HG03354 (cell line): Measurements from ENCODE around the gene DUS1L.

Experiments
- ATAC-seq: cut with Tn5 transposase; IDR thresholded peaks from one replicate; pipeline ENCODE4 v1.9.1; 2021; ENCODE audit warnings: mild to moderate bottlenecking; ENCODE audit not compliant: unreplicated experiment, poor library complexity, severe bottlenecking

Gene DUS1L

GRCh38 chr17:82079001-82079677 is 13.5 kb upstream of the DUS1L start:
- no peak for ATAC-seq

GRCh38 chr17:82078433-82078832 is 12.8 kb upstream of the DUS1L start:
- ATAC-seq, result no peak

DNA sequence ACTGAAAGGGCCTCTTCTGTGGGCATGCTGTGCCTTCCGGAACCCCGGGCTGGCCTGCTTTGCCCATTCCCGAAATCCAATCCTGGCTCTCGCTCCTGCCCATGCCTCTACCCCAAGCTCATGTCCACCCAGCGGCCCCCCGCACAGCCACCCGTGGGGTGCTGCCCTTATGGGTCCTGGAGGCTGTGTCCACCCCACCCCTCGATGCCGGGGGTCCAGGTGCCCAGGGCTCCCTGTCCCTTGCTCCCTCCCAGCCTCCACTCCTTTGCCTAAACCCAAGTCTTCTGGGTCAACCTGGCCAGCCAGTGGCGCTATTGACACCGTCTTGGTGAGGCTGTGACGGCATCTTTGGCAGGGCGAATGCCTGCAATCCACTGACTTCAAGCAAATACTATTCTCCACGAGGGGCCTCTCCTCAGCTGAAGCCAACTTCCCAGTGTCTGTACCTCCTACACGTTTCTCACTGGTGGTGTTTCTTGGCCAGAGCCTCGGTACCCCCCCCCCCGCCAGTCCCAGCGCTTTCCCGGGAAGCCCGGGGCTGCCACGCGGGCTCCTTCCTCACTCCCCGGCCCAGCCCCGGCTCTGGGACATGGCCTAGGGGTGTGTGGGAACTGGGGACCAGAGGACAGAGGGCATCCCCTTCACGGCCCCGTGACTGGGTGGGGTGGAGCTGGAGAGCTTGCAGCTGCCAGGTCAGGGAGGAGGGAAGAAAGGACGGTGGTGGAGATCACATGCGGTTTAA is 12.2 kb upstream of the DUS1L start:
- no peak for ATAC-seq

GRCh38 chr17:82076785-82077591 is 11.4 kb upstream of the DUS1L start:
- no peak for ATAC-seq

GRCh38 chr17:82076018-82076784 is 10.6 kb upstream of the DUS1L start:
- ATAC-seq, result no peak

- ATAC-seq, result no peak
Observed at GRCh38 chr17:82073446-82073845, 7.8 kb upstream of the DUS1L start.

DNA sequence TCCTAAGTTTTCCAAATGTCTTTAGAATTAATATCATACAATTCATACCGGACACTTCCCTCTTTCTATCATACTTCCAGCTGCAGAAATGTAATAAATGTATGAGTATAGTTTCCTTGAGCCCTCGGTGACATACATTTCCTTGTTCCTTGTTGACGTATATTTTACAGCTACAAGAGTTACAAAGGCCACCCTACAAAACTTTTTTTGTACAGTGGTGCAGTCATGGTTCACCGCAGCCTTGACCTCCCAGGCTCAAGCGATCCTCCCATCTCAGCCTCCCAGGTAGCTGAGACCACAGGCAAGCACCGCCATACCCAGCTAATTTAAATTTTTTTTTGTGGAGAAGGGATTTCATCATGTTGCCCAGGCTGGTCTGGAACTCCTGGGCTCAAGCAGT is 7.2 kb upstream of the DUS1L start:
- ATAC-seq, result no peak

DNA sequence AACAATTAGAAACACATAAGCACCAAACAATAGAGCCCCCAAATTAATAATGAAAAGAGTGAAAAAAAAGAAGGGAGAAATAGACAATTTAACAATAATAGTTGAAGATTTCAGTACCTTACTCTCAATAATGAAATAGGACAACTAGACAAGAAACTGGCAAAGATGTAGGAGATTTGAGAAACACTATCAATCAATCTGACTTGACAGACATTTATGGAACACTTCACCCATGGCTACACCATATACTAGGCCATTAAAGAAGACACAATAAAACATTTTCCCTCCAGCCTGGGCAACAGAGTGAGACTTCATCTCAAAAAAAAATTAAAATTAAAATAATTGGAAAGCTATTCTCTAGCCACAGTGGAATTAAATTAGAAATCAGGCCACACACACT is 5.0 kb upstream of the DUS1L start:
- no peak for ATAC-seq

GRCh38 chr17:82065193-82065637 is 389 bp downstream of the DUS1L start:
- ATAC-seq, result peak; percentile 31

- no peak for ATAC-seq
Observed at GRCh38 chr17:82064433-82065192, 991 bp downstream of the DUS1L start.

DNA sequence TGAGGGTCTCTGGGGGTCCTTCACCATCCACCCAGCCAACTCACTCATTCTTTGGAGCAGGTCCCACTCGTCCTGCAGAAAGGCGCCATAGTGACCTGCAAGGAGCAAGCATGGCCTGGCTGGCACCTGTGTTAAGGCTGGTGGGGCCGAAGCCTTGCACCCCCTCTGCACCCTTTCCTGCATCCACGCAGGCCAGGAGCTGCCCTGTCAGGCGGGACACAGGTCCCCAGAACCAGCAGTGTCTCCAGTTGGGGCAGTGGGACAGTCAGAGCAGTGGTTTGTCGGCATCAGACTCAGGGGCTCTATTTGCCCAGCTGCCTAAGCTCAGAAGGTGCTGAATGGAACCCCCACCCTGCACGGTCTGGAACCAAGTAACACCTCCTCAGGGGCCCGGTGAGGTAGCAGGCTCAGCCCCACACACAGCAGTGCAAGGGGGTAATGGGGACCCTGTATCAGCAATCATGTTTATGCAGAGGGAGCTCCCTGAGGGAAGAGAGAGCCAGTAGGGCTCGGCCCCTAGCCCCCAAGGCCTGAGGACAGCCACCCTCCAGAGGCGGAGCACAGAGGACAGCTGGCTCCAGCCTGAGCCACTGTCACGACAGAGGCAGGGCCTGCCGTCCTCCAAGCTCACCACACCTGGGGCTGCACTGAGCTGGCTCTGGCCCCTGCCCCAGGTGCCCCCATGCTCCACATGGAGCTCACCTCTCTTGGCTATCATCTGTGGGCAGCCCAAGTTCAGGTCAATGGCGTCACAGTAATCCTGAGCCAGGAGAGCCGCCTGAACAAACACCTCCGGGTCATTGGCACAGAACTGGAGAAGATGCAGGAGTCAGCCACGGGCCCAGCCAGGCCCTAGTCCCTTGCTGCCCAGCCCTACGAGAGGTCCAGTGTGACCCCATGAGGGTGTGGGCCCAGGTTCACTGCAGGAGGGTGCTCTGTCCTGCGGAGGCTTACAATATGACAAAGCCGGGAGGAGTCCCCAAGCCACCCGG is 1.9 kb downstream of the DUS1L start:
- ATAC-seq, result no peak

- ATAC-seq, result no peak
Observed at GRCh38 chr17:82062984-82063368, 2.6 kb downstream of the DUS1L start.

- no peak for ATAC-seq
Observed at GRCh38 chr17:82062076-82062983, 3.3 kb downstream of the DUS1L start.

DNA sequence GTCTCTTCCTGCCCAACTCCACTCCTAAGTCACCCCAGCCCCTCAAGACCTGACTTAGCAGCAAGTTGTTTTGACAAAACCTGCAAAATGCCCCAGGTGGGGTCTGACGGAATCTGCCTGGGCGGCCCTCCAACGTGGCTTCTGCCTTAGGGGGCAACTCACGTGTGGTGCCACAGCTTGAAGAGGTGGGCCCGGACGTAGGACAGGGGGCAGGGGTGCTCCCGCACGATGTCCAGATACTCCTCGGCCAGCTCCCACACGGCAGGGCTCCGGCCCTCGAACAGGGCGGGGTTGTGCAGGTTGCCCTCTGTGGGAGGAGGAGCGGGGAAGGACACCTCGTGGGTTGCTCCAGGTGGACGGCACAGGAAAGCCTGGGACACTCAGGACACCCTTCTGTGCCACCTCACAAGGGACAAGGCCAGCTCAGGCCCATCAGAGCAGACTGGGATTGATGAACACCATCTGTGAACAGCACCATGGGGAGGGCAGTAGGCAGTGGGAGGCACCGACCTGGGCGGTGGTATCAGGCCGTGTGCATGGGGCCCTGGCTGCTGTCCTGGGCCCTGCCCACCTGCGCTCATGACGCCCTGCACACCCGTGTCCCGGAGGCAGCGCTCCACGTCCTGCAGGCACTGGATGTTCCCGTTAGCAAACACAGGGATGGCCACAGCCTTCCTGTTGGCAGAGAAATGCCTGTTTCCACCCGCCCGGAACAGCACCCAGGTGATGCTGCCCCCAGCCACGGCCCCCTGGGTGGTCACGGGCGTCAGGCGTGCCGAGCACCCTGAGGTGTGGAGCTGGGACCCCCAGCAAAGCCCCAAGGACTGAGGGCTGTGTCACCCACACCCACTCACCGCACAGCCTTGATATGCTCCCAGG is 4.3 kb downstream of the DUS1L start:
- no peak for ATAC-seq

DNA sequence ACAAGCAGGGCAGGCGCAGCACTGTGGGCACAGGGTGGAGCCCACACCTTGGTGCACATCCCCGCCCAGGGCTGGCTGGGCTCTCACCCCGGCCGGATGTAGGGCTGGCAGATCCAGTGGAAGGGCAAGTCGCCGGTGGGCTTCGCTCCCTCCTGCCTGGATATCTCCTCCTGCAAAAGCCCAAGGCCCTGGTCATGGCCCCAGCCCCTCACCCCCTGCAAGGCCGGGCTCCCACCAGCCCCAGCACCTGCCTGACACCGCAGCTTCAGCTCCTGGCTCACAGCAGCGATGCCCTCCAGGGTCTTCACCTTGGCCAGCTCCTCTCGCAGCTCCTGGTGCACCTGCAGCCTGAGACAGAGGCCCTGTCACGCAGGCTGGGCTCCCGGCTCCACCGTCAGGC is 5.0 kb downstream of the DUS1L start:
- no peak for ATAC-seq

DNA sequence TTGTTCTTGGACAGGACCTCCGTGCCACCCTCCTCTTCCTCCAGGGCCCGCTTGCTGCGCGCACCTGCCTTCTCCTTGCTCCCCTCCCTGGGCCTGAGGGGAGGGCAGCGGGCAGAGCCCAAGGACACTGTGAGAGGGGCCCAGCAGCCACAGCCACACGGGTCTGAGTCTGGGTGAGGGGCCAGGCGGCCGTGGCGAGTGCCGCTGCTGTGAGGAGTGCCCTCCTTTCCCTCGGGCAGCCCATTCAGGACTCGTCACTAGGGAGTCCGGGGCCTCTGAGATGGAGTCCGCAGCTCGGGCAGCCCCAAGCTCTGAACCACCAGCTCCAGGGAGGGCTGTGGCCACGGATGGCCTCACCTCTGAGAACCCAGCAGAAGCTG is 5.6 kb downstream of the DUS1L start:
- ATAC-seq, result no peak
